SW 1271 (cell line): Measurements from ENCODE around the gene NLRP12.
"Not testable (repeated sequence)": the region's sequence is repeated elsewhere in the genome, so short reads cannot be mapped to it uniquely, and the experiment has no call there.

Source experiments
- DNase-seq, 2 experiments: peaks; one replicate each; lab custom pipeline; 2025; lab: John Stamatoyannopoulos, UW

The NLRP12 gene

GRCh38 chr19:53828531-53828930, 4.4 kb upstream of the NLRP12 start:
- no peak for DNase-seq

DNA sequence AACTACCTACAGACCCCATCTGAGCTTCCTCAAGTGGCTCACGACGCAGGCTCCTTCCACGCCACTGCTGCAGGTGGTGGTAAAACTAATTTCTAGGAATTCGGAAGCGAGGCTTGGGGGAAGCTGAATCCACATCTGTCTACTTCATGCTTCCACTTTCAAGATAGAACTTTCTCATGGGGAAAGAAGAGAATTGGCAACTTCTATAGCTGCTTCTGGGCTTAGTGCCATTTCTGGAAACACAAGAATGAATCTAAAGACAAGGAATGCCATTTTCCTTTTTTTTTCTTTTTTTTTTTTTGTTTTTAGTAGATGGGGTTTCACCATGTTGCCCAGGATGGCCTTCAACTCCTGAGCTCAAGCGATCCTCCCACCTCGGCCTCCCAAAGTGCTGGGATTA, 2.8 kb upstream of the NLRP12 start:
- no peak for DNase-seq

DNA sequence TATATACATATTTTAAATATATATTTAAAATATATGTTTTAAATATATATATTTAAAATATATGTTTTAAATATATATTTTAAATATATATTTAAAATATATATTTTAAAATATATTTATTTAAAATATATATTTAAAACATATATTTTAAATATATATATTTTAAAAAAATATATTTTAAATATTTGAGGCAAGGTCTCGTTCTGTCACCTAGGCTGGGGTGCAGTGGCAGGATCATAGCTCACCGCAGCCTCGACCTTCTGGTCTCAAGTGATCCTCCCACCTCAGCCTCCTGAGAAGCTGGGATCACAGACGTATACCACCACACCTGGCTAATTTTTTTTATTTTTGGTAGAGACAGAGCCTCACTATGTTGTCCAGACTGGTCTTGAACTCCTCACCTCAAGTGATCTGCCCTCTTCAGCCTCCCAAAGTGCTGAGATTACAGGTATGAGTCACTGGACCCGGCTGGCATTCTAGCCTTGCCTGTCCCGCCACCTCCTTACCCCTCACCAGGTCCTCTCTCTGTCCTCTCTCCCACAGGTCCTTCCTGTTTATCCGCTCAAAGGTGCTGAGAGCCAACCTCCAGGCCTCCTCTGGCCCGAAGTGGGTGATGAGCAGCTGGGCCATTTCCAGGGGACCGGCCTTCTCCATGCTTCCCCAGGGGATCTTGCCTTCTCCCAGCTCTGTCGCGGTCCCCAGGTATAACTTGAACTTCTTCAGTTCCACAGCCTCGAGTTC, 564 bp downstream of the NLRP12 start:
- no peak for DNase-seq

DNA sequence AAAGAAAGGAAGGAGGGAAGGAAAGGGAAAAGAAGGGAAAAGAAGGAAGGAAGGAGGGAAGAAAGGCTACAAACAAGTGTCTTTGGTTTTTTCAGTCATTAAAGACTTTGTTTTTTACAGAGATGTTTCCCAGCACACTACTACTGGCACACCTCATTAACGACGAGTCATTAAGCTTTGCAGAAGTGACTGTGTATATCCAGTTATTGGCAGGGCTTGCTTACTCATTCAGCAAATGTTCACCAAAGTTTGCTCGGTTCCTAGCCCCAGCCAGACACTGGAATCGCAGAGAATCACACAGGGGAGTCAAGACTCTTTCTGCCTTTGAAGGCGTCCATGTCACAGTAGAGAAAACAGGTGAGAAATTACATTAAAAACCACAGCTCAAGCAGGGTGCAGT, 4.3 kb downstream of the NLRP12 start:
- no peak for DNase-seq

DNA sequence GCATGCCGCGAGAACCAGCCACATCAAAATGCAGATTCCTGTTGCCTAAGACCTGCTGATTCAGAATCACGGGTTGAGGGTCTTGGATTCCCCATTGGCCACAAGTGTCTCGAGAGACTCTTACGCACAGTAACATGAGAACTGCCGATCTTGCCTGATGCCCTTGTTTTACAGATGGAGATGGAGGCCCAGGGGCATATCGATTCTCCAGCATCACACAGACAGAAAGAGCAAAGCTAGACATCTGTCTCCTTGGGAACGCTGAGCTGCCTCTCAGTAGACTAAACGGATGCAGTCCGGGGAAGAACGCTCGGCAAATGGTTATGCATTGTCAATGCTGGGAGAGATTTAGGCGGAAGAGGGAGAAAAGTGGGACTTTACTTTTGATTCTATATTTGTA, 5.4 kb downstream of the NLRP12 start:
- DNase-seq: no peak

DNA sequence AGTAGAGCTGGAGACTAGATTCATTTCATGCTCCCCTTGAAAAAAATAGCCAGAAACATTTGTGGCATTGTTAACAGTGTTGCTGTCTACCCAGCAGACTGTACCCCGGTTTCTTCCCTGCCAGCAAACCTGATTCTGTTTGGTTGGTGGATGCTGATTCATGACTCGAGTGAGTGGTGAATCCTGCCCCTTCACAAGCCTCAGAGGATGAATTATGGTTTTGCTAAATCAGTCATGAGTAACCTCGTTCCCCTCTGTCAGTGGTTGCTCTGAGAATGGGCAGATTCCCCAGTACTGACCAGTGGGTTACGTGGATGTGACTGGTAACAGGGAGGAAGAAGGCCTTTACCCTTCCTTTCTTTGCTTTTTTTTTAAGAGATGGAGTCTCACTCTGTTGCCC, 10.1 kb downstream of the NLRP12 start:
- no peak for DNase-seq

DNA sequence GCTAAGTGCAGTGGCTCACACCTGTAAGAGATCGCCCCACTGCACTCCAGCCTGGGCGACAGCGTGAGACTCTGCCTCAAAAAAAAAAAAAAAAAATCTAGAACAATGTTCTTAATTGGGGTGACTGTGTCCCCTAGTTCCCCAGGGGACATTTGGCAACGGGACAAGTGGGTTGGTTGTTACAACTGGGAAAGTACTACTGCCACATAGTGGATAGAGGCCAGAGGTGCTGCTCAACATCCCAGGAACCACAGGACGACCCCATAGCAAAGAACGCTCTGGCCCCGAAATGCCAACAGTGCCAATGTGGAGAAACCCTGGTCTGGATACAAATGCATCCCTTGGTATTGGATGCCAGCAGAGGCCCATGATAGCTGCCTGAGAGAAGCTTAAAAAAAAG, 11.8 kb downstream of the NLRP12 start:
- DNase-seq: peak in 1 of 2 experiments; percentile 3

DNA sequence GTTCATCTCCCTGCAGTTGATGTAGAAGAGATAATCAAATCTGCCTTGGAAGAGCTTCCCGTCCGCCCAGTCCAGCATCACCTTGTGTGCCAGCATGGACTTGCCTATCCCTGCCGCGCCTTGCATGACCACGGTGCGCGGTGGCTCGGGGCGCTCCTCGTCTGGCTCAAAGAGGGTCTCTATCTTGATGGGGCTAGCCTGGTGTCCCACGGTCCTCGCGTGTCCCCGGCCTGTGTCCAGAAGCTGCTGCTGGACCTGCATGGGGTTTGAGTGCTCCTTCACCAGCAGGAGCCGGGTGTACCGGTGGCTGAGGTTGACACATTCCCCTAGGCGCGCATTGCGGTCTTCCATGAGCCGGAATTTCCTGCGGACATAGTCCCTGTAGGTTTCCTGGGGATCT, 13.2 kb downstream of the NLRP12 start:
- no peak for DNase-seq

DNA sequence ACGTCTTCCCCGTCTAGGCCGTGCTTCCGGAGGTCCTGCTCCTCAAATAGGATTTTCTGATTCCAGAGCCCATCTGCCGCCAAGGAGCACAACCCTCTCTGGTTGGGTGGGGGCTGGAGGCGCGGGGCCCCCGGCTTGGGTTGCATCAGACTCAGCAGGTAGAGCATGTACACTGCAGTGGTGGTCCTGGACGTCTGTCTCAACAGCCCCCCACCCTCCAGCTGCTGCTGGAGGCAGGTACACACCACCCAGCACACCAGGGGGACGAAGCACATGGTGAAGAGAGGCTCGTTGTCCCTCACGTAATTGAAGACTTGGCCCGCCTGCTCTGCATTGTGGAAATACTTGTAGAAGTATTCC, 13.9 kb downstream of the NLRP12 start:
- no peak for DNase-seq

DNA sequence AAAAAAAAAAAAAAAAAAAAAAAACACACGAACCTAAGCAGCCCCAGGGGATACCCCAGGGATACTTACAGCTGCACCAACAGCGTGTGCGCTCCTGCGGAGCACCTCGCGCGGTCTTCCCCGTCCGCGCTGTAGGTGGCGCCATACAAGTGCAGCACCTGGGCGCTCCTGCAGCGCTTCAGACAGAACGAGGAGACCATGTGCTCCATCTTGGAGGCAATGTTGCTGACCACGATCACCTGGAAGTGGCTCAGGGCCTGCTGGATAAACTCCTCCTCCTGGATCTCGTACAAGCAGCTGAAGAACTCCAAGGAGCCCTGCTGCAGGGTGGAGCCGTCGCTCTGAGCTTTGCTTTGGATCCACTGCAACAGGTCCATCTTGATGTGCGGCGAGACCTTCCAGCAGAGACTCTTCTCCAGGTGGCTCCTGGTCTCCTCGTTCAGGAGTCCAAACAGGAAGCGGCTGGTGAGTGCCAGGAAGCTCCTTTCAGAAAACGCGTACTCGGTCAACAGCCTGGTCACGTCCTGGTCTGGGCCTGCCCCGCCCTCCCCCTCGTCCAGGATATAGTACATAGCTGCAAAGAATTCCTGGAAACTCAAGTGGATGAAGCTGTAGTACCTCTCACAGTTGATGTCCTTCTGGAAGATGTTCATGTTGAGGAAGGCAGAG, 14.5 kb downstream of the NLRP12 start:
- DNase-seq: no peak

DNA sequence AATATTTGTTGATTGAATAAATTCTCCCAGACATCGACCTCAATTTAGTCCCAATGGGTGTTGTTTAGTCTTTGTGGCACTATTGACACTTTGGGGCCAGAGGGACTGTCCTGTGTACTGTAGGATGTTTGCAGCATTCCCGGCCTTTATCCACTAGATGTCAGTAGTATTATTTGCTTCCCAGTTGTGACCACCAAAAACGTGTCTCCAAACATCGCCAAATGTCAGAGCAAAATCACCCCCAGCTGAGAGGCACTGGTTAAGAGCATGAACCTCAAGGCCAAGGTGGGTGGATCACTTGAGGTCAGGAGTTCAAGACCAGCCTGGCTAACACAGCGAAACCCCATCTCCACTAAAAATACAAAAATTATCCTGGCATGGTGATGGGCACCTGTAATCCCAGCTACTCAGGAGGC, 15.4 kb downstream of the NLRP12 start:
- peak; percentile 28 to 69 for DNase-seq

DNA sequence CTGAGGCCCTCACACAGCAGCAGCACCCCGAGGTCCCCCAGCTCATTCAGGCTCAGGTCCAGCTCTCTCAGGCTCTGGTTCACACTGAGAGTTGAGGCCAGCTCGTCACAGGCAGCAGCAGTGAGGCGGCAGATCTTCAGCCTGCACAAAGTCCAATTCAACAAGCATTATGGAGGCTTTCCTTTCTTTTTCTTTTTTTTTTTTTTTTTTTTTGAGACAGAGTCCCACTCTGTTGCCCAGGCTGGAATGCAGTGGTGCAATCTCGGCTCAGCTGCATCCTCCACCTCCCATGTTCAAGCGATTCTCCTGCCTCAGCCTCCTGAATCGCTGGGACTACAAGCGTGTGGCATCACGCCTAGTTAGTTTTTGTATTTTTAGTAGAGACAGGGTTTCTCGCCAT, 22.9 kb downstream of the NLRP12 start:
- no peak for DNase-seq

DNA sequence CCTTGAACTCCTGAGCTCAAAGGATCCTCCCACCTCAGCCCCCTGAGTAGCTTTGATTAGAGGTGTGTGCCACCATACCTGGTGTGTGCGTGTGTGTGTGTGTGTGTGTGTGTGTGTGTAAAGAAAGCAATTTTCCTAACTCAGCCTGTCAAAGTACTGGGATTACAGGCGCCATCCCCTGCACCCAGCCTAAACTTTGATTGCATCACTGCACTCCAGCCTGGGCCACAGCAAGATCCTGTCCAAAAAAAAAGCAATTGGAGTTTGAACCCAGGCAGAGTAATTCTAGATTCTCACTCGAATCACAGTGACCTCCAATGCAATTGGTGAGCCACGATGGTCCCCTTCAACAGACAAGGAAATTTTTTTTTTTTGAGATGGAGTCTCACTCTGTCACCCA, 29.1 kb downstream of the NLRP12 start:
- DNase-seq: no peak

GRCh38 chr19:53792721-53793433, 31.2 kb downstream of the NLRP12 start:
- peak; percentile 73 to 77 for DNase-seq

DNA sequence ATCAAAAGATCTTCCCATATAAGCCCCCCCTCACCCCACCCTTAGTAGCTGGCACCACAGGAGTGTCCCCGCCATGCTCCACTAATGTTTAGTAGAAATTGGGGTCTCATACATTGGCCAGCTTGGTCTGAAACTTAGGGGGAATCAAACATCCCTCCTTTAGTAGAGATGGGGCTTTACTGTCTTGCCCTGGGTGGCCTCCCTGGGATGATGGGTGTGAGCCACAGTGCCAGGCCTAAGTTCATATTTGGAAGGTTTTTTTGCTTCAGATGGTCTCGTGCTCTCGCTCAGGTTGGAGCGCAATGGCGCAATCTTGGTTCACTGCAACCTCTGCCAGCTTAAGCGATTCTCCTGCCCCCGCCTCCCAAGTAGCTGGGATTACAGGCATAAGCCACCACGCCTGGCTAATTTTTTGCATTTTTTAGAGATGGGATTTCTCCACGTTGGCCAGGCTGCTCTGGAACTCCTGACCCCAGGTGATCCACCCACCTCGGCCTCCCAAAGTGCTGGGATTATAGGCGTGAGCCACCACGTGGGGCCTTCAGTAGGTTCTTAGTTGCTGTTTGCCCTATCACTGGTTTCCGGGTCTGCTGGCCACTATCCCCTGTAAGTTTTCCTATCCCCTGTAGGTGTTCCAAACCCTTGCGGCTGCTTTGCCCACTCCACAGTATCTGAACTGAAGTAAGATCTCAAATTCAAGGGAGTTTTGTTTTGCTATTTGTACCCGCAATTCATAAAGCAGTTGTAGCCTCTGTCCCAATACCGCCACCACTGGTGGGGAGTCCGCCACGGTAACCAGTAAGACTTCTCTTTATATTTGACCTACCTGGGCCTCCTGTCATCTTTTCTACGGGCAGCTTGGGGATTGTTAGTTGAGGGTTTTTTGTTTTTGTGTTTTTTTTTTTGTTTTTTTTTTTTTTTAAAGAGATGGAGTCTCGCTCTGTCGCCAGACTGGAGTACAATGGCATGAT, 34.1 kb downstream of the NLRP12 start:
- no peak for DNase-seq

DNA sequence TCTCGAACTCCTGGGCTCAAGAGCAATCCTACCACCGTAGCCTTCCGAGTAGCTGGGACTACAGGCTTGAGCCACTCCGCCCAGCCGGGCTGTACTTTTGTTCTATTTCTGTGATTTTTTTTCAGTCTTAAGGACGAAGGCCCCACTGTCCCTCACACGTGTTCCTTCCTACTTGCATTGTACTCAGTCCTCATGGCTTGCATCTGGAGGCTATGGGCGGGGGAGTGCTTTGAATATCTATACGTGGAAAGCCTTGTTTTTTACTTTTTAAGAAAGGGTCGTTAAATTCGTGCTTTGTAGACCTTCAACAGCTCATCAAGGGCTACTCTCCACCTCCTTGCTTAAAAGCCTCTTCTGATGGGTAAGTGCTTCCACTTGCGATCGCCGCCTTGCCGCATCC, 36.8 kb downstream of the NLRP12 start:
- no peak for DNase-seq

DNA sequence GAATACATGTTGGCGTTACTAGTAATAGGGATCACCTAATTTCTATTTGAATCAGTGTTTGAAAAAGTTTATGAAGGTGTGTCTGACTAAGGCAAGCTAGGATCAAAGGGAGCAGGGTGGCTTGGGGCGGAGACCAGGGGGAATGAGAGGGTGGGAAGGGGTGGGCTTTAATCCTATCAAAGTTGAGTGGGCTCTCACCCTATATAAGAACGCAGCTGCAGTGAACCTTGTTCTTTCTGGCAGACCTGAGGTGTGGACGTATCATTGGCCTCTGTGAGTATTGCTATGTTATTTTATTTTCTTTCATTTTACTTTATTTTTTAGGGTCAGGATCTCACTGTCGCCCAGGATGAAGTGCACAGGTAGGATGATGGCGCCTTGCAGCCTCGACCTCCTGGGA, 37.4 kb downstream of the NLRP12 start:
- DNase-seq: no peak

GRCh38 chr19:53785196-53785889, 38.8 kb downstream of the NLRP12 start:
- no peak for DNase-seq

- no peak for DNase-seq
Measured at GRCh38 chr19:53782698-53783097, 41.4 kb downstream of the NLRP12 start.

DNA sequence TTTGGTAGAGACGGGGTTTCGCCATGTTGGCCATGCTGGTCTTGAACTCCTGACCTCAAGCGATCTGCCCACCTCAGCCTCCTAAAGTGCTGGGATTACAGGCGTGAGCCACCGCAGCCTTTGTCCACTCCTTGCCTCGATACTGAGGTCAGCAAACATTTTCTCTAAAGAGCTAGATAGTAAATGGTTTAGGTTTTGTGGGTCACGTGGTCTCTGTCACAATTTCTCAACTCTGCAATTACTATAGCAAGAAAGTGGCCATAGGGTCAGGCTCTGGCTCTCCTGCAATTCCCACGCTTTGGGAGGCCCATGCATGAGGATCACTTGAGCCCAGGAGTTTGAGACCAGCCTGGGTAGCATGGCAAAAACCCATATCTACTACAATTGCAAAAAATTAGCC, 42.8 kb downstream of the NLRP12 start:
- DNase-seq: not testable (repeated sequence)

- DNase-seq: no peak
Measured at GRCh38 chr19:53780506-53780905, 43.6 kb downstream of the NLRP12 start.
